GM12891 (cell line): ENCODE measurements around the gene SP7.

Source experiments
- POLR2AphosphoS5 ChIP-seq: IDR thresholded peaks from 2 replicates; pipeline ENCODE4 v1.6.1; 2011; ENCODE audit warnings: low read depth, low read length, control low read depth
- SPI1 ChIP-seq: IDR thresholded peaks from 2 replicates; pipeline ENCODE4 v1.6.1; 2011; ENCODE audit warnings: low read depth, low read length, control low read depth

DNA sequence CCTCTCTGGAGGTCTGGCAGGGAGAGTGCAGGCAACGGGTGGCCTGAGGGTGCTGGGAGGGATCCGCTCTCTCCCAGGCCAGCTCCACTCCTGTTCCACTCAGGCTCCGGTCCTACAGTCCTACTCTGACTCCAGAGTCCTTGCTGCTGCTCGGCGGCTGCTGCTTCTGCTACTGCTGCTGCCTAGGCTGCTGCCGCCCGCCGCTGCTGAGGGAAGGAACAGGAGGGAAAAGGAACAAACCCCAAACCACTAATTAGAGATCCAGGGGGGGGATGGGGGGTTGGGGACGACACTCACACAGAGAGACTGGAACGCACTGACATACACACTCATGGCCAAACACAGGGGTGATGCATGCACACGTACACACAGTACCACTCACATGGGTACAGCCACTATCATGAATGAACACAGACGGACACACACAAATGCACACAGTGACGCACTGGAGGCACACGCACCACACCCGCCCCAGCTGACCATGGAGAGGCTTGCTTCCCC, at the start of gene SP7:
- TF ChIP-seq SPI1 (no peak), POLR2AphosphoS5 (no peak)
